GM23248 (cell line): ENCODE results near the gene THRA.

Source experiments
- EZH2 ChIP-seq: fragments of 200-600 bp; sonication (generic); IDR thresholded peaks from 2 replicates; pipeline ENCODE4 v1.6.1; 2018; ENCODE audit warnings: antibody characterized with exemption, mild to moderate bottlenecking; ENCODE audit not compliant: insufficient read depth, poor library complexity, severe bottlenecking
- EZH2phosphoT487 ChIP-seq: fragments of 200-600 bp; sonication (generic); IDR thresholded peaks from 2 replicates; pipeline ENCODE4 v1.6.1; 2018; ENCODE audit warnings: antibody characterized with exemption, moderate library complexity, mild to moderate bottlenecking, low read depth; ENCODE audit not compliant: insufficient read depth

DNA sequence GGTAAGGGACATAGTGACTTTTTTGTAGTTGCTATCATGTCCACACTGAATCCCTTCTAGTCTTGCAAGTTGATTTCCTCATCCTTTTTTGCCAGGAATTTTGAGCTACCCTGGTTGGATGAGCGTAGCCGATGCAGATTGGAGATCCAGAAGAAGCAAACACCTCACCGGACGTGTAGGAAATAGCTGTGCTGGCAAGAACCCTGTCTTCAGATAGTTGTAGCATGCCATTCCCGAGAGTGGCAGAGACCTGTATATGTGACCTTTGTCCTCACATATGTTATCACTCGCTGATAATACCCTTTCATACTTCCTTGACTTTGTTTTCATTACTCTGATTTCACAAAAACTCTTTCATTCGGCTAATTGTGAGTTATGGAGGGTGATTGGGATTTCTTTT lies 71.4 kb downstream of the THRA start:
- TF ChIP-seq EZH2, result no peak
- no peak for TF ChIP-seq EZH2phosphoT487
